Stimulated activated CD8-positive, alpha-beta memory T cell treated with anti-CD3 and anti-CD28 coated beads, Interleukin-7, amount 100 ng/mL, for 48 hours (primary cell): Measurements from ENCODE around the gene ZIC5.

Source experiments
- DNase-seq, 2 donors: peaks; one replicate each; pipeline ENCODE4 v3.0.0-alpha.2; 2020; ENCODE audit warnings: low read depth in 1 of 2; ENCODE audit errors: extremely low read depth in 1 of 2

The ZIC5 gene

DNA sequence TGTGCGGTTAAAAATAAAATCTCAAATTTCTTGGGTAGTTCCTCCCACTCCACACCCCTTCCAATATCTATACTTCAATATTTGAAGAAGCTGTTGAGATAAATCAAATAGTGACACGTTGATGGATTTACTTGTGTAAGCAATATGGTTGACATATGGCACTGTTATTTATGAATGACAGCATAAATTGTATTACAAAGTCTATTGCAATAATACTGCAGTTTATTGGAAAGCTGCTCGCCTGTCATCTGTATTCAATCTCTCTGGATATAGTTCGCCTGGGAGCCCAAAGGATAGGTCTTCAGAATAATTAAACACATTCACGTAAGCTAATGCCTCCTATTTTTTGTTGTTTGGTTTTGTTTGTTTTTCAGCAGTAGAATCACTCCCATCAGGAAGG is 5.0 kb upstream of the ZIC5 start:
- no peak for DNase-seq

DNA sequence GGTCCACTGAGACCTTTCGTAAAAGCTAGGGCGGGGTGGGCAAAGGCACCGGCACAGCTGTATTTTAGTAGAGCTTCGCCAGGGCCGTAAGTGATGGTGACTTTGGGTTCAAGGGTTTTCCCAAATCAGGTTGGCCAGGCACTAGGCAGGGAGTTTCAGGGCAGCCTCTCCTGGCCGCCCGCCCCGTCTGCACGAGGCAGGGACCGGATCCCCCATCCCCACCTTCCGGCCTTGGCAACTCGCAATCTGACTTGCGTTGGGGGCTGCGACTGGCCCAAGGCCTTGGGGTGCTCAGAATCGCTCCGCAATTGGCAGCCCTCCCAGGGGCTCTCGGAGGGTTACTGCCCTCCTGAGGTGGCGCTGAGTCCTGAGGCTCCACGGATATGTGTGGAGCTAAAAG is 4.1 kb upstream of the ZIC5 start:
- no peak for DNase-seq

DNA sequence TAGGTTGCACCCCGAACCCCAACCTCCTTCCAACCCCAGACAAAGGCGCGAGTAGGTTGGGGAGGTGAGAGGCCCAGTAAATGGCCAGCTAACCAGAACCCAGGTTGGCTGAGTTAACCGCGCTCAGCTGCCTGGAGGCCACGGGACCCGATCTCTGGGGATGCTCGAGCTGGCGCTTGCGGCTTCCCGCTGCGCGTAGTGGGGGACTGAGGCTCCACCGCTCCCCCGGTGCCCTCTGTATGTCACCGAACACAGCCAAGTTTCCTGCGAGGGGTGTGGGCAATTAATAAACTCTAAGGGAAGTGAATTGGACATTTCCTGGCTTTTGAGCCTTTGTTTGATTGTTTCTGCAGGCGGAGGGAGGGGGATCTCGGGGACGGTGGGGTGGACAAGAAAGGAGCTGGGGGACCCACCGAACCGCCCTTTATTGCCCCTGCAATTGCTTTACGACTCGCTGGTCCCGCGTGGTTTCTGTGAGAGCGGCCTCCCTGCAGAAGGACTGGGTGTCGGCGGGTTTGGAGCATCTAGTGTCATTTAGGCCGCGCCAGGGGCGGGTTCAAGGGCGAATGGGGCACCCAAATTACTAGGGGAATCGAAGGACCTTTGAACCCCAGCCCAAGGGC is 3.5 kb upstream of the ZIC5 start:
- DNase-seq, result no peak

DNA sequence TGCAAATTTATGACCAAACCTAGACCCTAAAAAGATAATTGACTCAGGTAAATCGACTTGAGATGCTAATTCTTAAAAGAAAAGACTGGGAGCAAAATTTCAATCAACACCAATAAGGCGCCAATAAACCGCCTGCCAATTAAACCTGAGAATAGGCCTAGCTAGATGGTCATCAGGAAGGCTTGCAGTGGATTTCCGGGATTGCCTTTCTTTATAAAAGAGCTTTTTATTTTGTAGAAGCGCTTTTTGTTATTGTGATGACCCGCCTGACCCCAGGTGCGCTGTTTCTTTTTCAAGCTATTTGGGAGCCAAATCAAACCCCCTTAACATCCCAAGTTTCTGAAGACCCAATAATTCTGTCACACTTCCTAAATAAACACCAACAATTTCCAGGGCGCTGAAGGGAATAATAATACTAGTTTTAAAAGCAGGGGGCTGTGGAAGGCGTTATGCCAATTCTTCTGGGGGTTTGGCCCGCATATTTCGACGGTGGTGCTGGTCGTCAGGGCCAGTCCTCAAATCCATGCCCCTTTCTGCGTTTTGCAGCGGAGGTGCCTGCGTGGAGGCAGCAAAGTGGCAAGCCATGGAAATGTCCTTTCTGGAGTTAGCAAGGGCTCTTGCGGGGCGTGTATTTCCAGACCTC is 2.9 kb upstream of the ZIC5 start:
- DNase-seq, result no peak

DNA sequence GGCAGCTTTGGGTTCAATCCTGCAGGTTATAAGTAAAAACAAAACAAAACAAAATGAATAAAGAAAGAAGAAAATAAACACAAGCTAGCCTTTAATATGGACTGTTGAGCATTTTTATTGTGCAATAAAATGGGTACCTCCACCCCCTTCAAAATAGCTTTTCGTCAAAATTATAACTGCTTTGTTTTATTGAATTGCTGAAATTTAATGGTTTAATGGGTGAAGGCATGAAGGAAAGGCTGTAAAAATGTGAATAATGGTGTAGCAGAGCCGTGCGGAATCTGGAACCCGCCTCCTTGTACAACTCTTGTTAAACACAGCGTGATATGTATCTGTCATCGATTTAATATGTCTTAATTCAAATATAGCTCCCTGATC is 2.2 kb upstream of the ZIC5 start:
- no peak for DNase-seq

DNA sequence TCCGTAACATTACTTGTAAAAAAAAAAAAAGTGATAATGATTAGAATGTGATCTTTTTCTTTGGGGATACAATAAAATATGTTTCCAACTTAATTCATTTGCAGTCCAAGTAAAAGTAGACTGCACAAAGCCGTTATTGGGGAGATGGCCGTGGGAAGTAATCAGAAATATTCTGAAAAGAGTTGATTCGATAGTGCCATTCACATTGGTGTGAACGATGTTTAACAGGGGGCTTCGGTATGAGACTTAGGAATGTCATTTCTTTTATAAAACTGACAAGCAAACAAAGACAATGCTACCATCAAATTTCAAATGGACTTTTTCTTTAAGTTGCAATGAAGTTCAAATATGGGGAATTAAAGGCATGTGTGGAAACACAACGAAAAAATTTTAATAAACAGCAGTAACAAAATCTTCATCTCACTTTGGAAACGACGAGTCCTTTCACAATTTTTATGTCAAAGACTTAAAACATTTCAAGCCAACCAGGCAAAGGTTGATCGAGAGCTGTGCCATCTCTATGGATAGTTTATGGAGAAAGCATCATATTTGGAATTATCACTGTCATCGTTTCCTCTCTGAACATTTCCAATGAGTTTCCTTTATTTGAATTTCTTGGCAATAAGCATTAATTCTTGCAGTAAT is 1.7 kb upstream of the ZIC5 start:
- no peak for DNase-seq

DNA sequence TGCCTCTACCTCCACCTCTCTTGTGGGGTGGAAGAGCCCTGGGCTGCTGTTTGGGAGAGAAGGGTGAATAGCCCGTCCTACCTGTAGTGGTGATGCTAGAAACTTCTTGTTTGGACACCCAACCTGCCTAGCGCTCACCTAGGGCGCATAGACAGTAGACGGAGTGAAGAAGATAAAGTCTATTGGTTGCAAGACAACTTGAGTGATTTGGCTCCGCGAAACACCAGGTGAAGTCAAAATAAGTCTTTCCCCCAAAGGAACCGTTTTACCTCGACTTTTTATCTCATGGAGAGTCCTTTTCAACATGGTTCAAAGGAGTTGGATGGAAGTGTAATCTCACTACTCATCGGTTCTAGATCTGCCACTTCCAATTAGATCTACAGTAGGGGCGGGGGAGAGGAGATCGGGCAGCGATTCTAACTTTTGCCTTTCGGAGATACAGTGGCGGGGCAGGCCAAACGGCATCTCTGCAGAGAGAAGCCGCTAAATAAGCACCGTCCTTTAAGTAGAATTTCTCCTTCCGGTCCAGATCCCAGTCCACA is 694 bp upstream of the ZIC5 start:
- no peak for DNase-seq

DNA sequence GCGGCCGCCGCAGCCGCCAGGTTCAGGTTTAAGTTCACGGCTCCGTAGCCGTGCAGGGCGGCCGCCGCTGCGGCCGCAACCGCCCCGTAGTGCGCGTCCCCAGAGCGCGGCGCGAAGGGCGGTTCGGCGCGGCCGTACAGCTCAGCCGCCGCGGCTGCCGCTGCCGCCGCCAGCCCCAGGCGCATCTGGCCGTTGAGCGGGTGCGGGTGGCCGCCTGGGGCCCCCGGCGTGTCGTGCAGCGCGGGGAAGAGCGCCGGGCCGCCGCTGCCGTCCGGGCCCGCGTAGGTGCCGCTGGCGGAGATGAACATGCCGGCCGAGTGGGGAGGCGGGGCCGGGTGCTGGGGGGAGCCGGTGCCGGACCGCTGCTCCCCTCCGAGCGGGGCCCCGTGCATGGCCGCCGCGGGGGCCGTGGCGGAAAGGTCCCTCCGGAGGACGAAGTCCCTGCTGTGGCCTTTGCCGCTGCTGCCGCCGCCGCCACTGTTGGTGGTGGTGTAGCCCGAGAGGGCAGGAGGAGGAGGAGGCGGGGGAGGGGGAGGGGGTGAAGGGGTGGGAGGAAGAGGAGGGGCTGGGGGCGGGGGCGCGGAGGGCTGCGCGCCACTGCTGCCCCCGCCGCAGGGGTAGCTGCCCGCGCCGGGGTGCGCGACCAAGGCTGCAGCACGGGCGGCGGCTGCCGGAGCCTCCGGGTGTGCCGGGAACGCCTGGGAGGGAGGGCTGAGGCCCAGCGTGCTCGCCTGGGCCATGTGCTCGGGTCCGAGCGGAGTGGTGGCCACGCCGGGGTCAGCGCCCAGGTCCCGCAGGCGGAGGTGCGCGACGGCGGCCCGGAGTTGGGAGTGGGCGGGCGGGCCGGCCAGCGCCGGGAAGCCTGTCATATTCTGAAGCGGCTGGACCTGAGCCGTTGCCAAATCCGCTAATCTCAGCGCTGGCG is 654 bp downstream of the ZIC5 start:
- DNase-seq, result no peak

DNA sequence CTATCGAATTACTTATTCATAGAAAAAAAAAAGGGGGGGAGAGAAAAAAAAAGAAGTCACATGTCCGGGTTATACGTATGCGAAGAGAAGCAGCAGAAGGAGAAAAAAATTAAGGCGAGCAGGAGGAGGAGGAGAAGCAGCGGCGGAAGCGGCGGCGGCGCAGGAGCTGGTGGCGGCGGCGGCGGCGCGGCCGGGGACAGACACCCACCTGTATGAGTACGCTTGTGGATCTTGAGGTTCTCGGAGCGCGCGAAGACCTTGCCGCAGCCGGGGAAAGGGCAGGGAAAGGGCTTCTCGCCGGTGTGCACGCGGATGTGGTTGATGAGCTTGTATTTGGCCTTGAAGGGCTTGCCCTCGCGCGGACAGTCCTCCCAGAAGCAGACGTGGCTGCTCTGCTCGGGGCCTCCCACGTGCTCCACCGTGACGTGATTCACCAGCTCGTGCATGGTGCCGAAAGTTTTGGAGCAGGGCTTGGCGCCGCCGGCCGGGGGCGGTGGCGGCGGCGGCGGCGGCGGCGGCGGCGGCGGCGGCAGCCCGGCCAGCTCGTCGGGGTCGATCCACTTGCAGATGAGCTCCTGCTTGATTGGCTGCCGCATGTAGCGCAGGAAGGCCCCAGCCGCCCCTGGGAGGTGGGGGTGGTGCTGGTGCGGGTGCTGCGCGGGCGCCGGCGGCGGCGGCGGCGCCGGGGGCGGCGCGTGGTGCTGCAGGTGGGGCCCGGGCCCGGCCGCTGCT is 1.5 kb downstream of the ZIC5 start:
- no peak for DNase-seq

DNA sequence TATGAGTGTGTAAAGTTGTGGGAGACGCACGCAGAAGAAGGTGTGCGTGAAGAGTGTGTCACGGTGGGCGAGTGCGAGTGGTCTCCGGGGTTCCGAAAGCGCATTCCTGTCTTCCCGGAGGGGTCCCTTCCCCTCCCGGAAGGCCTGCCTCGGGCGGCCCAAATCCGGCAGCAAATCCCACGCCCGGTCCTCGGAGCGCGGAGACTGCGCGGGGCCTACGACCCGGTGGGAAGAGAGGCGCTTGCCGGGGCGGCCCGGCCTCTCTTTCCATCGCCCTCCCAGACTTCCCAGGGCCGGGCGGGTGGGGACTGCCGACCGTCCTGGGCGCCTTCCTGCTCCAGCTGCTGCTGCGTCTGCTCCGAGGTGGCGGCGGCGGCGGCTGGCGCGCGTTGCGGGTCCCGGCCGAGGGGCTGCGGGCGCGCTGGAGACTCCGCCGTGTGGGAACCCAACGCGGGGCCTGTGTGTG is 2.1 kb downstream of the ZIC5 start:
- DNase-seq, result no peak

DNA sequence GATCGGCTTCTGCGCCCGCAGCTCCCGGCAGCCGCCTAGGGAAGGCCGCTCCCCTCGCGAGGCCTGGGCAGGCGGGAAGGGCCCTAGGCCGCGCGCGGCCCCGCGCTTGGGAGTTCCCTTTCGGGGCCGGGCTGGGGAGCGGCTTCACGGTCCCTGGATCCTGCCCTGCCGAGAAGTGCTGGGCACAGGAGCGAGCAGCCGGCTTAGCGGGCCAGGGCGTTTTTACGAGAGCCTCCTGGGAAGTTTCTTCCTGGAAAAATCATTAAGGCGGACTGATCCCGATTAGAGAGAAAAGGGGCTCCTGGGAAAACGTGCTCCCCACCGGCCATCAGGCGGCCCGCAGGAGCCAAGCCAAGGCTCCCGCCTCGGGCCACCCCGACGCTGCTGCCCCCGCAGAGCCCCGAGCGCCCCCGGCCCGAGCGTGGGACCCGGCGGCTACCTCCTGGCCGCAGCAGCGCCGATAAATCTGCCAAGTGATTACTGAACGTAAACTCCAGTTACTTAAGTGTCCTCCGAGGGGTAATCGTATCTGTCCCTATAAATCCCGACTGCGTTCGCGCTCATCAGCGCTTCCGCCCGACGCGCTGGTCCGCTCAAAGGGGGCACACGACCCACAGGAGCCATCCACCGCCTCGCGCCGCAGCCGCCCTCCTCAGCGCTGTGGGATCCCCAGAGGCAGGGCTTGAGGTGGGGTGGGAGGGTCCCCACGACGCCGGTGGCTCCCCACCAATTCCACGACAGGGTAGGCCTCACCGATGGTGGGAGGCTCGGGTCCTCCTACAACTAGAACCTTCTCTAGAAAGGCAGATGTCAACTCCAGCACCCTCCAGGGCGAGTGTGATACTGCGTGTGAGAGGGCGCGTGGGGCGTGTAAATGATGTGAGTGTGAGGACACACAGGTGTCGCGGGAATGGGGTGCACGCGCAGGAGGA is 2.8 kb downstream of the ZIC5 start:
- no peak for DNase-seq

DNA sequence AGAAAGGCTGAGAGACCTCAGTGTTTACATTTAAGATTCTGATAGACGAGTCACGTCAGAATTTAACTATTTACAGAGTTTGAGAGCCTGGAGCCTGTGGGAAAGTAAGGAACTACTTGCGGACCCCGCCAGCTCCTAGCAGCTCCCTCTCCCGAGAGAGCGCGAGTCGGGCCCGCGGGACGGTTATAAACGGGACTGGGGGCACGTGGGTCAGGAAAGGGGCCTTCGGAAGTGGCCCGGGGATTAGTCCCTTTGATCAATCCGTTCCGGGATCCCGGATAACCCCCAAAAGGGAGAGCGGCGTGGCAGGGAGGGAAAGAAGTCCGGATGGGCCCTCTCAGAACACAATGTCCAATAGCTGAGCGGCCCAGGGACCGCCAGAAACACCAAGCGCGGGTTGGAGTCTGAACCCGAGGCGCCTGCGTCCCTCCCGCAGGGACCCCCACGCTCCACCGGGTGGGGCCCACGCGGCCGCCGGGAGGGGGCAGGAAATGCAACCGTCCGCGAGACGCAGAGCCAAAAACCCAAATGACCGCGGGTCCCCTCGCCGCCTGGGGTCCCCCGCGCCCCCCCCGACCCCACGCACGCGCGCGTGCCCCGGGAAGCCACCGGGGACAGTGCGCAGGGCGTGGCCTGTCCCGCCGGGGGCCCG is 3.6 kb downstream of the ZIC5 start:
- DNase-seq, result no peak

DNA sequence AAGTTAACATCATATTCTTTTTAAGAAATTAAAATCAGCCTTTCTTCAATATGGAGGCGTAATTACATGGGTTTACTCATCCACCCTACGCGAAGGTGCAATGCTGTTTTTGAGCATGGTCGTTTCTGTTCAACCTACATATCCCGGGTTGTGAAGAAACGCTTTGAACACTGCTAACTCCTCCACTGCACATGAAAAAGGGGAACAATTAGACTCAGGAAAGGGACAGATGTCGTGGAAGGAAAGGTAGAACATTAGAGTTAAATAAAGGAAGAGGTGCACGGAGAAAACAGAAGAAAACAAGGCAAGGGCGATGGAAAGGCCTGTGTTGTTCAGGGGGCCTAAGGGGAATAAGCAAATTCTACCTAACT is 4.1 kb downstream of the ZIC5 start:
- no peak for DNase-seq

DNA sequence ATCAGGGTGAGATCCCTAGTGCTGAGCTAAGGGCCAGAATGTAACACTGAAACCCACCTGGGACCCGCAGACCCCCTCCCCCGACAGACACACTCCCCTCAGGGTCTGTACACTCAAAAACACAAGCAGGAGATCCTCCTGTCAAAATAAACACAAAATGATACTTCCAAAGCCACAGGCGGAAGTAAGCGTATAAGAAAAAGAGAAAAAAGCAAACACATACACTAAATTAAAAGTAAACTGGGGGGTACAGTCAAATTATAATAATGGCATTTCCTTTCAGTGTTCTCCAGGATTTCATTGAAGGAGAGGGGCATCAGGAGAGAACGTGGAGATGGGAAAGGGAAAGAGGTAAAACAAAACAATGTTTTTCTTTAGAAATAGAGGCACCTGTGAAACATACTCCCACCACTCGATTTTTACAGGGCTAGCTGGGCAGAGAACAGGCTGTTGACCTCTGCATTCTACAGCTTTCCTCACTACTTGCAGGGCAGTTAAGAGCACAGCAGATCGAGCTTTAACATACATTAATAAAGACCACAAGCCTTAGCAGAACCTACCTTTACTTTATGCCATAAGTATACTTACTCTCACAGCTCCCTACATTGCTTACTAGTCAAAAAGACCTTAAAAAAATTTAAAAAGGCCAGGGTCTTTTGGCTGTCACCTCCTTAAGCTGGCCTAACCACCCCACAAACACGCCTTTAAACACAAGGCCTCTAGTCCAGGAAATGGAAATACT is 5.3 kb downstream of the ZIC5 start:
- no peak for DNase-seq

DNA sequence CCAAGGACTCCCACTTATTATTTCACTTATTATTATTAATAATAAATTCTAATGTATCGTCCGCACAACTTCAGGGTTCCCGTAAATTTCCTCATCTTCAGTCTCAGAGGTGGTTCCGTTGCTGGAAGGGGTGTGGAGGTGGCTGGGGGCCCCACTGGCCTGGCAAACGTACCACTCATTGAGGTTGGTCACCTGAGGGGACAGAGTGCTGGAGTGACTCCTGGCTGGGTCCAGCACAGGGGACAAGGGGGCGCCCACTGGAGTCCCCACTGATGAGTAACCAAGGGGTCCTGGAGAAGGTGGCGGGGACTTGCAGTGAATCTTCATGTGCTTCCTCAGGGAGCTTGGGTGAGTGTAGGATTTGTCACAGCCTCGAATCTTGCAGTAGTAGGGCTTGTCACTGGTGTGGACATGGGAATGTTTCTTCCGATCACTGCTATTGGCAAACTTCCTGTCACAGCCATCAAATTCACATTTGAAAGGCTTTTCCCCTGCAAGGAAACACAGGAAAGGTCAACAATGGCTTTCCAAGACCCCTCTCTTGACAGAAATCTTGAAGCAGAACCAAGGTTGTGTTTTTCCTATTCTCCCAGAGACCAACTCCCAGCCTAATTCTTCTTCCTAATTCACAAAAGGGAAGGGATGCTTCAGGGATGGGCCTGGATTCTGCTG is 6.1 kb downstream of the ZIC5 start:
- no peak for DNase-seq

DNA sequence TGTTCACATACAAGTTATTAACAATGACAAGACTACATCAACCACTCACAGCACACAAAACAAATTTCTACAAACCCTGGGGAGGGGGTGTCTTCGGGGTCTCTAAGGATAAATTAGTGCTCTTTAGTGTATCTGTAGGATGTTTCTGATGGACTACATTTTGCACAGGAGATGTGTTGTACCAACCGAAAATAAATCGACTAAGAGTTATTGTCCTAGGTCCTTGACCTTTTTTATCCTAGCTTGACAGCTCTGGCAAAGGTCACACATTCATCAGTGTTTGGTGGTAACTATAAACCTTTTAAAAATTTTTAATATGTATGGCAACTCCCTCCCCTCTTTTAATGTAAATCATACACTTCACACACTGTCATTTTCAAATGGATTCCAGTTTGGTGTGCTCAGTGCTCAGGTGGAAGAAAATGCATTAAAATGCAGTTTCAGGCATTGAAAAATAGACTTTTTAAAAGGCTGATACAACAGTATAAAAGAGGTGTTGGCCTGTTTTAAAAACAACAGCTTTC is 7.7 kb downstream of the ZIC5 start:
- DNase-seq, result no peak

DNA sequence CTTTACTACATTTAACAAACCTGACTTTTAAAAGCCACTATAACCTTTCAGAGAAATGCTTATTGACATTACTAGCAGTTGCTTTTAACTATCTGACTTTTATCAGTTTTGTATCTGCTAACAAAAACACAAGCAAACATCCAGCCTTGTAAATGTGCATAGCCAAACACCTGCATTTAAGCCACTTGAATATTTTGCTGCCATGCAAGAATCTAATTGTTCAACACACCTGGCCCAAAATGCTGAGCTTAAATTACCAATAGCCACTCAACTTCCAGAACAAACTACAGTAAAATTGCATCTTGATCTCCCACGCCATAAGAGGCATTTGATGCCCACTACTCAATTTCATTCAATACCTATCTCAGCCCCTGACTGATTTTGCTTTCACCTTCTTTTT is 9.3 kb downstream of the ZIC5 start:
- DNase-seq, result no peak

DNA sequence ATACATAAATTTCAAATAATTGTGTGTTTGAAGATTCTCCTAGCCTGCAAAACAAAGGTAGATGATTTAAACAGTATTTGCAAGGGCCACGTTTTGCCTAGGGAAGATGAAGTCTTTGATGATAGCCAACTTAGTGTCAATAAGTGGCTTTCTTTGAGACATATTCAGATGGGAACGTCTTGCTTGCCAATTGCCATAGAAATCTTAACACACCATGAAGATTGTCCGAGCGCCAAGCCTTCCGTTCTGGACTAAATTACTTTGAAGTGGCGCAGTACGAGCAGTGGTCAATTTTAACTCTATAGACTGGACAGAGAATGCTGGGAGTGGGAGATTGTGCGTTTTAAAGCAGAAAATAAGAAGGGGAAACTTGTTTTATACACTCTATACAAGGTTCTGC is 9.9 kb downstream of the ZIC5 start:
- no peak for DNase-seq
